Brain microvascular endothelial cell (primary cell): ENCODE measurements around the gene ANXA2.

Source experiments
- DNase-seq: peaks from one replicate; pipeline ENCODE4 v3.0.0-alpha.2; 2020
- H3K27ac ChIP-seq: fragments of 250-450 bp; sonication (Bioruptor Pico); 2 replicates; pipeline ENCODE4 v1.5.1; 2020; ENCODE audit warnings: mild to moderate bottlenecking, moderate library complexity
- H3K27me3 ChIP-seq: fragments of 250-450 bp; sonication (Bioruptor Pico); replicated peaks from 2 replicates; pipeline ENCODE4 v1.5.1; 2020; ENCODE audit warnings: mild to moderate bottlenecking
- H3K36me3 ChIP-seq: fragments of 250-450 bp; sonication (Bioruptor Pico); replicated peaks from 2 replicates; pipeline ENCODE4 v1.5.1; 2020; ENCODE audit warnings: mild to moderate bottlenecking
- H3K4me3 ChIP-seq: 2 replicates; pipeline ENCODE4 v1.5.1; 2011; ENCODE audit warnings: low read depth, mild to moderate bottlenecking, control low read depth, low read length, moderate library complexity
- CTCF ChIP-seq: IDR thresholded peaks from 2 replicates; pipeline ENCODE4 v1.5.1; 2011; ENCODE audit warnings: low read depth, mild to moderate bottlenecking, moderate library complexity, low read length, control low read depth, inconsistent platforms; ENCODE audit errors: missing control alignments
- in situ Hi-C: cut with HindIII; loops from 2 replicates; pipeline ENCODE4 v1.10.0; 2017; ENCODE audit warnings: low sequenced_read_pairs, low pct_ligation_motif_present

ANXA2 gene

GRCh38 chr15:60421544-60421943, 23.8 kb upstream of the ANXA2 start:
- DNase-seq: peak; percentile 82
- TF ChIP-seq CTCF: no peak

GRCh38 chr15:60420203-60420716, 22.5 kb upstream of the ANXA2 start:
- in situ Hi-C loops: no loop called here
- H3K27ac ChIP-seq: no peak overlapping the region

More at GRCh38 chr15:60421544-60421943, 23.8 kb upstream of the ANXA2 start:
- in situ Hi-C loops: no loop called here
- Histone ChIP-seq H3K36me3 (no peaks in the 10 kb centered on the region), H3K27me3 (no peaks in the 10 kb centered on the region), H3K27ac (peak overlapping the region; percentile 48), H3K4me3 (no peak overlapping the region)

DNA sequence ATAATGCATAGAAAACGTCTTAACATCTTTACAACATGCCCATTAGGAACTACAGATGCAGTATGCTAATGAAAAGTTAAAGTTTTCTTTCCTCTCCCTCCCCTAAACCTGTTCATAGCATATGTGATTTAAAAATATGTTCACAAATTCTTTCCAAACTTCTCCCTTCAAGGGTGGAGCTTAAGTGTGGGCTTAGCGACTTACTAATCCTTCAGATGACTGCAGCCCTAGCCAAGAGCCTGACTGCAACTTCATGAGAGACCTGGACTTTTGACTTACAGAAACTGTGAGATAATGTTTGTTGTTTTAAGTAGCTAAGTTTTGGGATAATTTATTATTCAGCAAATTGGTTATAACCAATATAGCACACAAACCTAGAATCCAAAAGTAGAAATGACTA, 22.0 kb upstream of the ANXA2 start:
- no peak for DNase-seq
- no peaks in the 10 kb centered on the region for H3K36me3 ChIP-seq
- no peak overlapping the region for H3K4me3 ChIP-seq
- H3K27me3 ChIP-seq: no peaks in the 10 kb centered on the region
- H3K27ac ChIP-seq: no peak overlapping the region
- in situ Hi-C loops: no loop called here
- TF ChIP-seq CTCF: no peak

More at GRCh38 chr15:60420203-60420716, 22.5 kb upstream of the ANXA2 start:
- Histone ChIP-seq H3K4me3 (no peak overlapping the region), H3K27me3 (no peaks in the 10 kb centered on the region), H3K36me3 (no peaks in the 10 kb centered on the region)
- no peak for DNase-seq
- TF ChIP-seq CTCF: no peak

DNA sequence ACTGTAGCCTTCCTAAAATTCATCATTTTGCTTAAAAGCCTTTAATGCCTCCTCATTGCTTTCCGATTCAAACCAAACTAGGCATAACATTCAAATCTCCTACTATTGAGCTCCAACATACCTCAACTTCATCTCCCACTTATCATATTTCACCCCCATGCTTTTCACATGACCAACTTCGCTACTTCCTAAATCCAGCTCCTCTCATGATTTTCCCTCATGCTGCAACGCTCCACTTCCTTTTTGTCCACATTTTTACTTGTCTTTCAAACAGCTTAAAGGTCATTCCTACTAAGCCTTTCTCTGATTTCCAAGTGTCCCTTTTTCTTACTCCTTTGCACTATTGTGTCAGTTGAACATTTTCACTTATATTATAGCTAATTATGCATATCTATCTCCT, 20.3 kb upstream of the ANXA2 start:
- Histone ChIP-seq H3K36me3 (no peaks in the 10 kb centered on the region), H3K4me3 (no peak overlapping the region), H3K27ac (no peak overlapping the region), H3K27me3 (no peaks in the 10 kb centered on the region)
- no peak for TF ChIP-seq CTCF
- in situ Hi-C loops: no loop called here
- DNase-seq: no peak

DNA sequence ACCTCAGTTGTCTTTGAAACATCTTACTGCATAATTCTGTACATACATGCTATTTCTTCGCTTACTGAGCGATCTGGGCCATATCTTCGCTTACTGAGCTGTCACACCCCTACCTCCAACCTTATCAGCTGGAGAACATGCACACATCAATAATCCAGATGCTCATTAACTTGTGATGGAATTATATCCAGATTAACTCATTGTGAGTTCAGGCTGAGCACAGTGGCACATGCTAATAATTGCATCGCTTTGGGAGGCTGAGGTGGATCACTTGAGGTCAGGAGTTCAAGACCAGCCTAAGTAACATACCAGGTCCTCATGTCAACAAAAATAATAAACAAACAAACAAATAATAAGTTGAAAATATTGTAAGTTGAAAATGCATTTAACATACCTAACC, 19.3 kb upstream of the ANXA2 start:
- no peak overlapping the region for H3K4me3 ChIP-seq
- H3K27ac ChIP-seq: no peak overlapping the region
- TF ChIP-seq CTCF: no peak
- no peaks in the 10 kb centered on the region for H3K27me3 ChIP-seq
- no peak for DNase-seq
- in situ Hi-C loops: no loop called here
- H3K36me3 ChIP-seq: no peaks in the 10 kb centered on the region

- no peaks in the 10 kb centered on the region for H3K36me3 ChIP-seq
- H3K27ac ChIP-seq: no peak overlapping the region
- no peaks in the 10 kb centered on the region for H3K27me3 ChIP-seq
- in situ Hi-C loops: no loop called here
- no peak for DNase-seq
- no peak overlapping the region for H3K4me3 ChIP-seq
- TF ChIP-seq CTCF: no peak
Measured at GRCh38 chr15:60416484-60416883, 18.7 kb upstream of the ANXA2 start.
